SK-N-SH treated with all-trans-retinoic acid at 6 μM for 48 hours (cell line): ENCODE results near the gene EML4.

Source experiments
- ATAC-seq: fragments of 200-7000 bp; cut with Tn5 transposase; 3 replicates; pipeline ENCODE4 v1.9.1; 2020; ENCODE audit warnings: mild to moderate bottlenecking, moderate library complexity
- BACH2 ChIP-seq: fragments of 250-450 bp; sonication (Bioruptor Pico); IDR thresholded peaks from 2 replicates; pipeline ENCODE4 v1.9.0; 2021; ENCODE audit warnings: mild to moderate bottlenecking, borderline replicate concordance
- CSDC2 ChIP-seq: fragments of 250-450 bp; sonication (Bioruptor Pico); IDR thresholded peaks from 2 replicates; pipeline ENCODE4 v1.5.0; 2020; ENCODE audit warnings: mild to moderate bottlenecking, moderate library complexity
- ESRRG ChIP-seq: fragments of 250-450 bp; sonication (Bioruptor Pico); IDR thresholded peaks from 2 replicates; pipeline ENCODE4 v1.6.1; 2021; ENCODE audit warnings: mild to moderate bottlenecking
- GLIS3 ChIP-seq: fragments of 250-450 bp; sonication (Bioruptor Pico); IDR thresholded peaks from 2 replicates; pipeline ENCODE4 v1.5.0; 2020; ENCODE audit warnings: mild to moderate bottlenecking, moderate library complexity
- ISL1 ChIP-seq: fragments of 250-450 bp; sonication (Bioruptor Pico); IDR thresholded peaks from 2 replicates; pipeline ENCODE4 v2.1.2; 2022; ENCODE audit warnings: mild to moderate bottlenecking, moderate library complexity
- OSR1 ChIP-seq: fragments of 250-450 bp; sonication (Bioruptor Pico); IDR thresholded peaks from 2 replicates; pipeline ENCODE4 v1.8.0; 2022; ENCODE audit warnings: moderate library complexity, mild to moderate bottlenecking, inconsistent platforms
- PATZ1 ChIP-seq: fragments of 250-450 bp; sonication (Bioruptor Pico); IDR thresholded peaks from 2 replicates; pipeline ENCODE4 v1.8.0; 2020; ENCODE audit warnings: mild to moderate bottlenecking, moderate library complexity, borderline replicate concordance
- POU6F1 ChIP-seq: fragments of 250-450 bp; sonication (Bioruptor Pico); IDR thresholded peaks from 2 replicates; pipeline ENCODE4 v1.8.0; 2021; ENCODE audit warnings: low read depth, mild to moderate bottlenecking, moderate library complexity, borderline replicate concordance
- PPARA ChIP-seq: fragments of 250-450 bp; sonication (Bioruptor Pico); IDR thresholded peaks from 2 replicates; pipeline ENCODE4 v1.5.0; 2020; ENCODE audit warnings: mild to moderate bottlenecking, borderline replicate concordance
- SNAI2 ChIP-seq: fragments of 250-450 bp; sonication (Bioruptor Pico); IDR thresholded peaks from 2 replicates; pipeline ENCODE4 v1.5.0; 2020; ENCODE audit warnings: mild to moderate bottlenecking, moderate library complexity
- TCF4 ChIP-seq: fragments of 250-450 bp; sonication (Bioruptor Pico); IDR thresholded peaks from 2 replicates; pipeline ENCODE4 v1.8.0; 2021; ENCODE audit warnings: mild to moderate bottlenecking, moderate library complexity, borderline replicate concordance
- TOX ChIP-seq: fragments of 250-450 bp; sonication (Bioruptor Pico); IDR thresholded peaks from 2 replicates; pipeline ENCODE4 v1.8.0; 2021; ENCODE audit warnings: mild to moderate bottlenecking, moderate library complexity, borderline replicate concordance
- TSHZ2 ChIP-seq: fragments of 250-450 bp; sonication (Bioruptor Pico); IDR thresholded peaks from 2 replicates; pipeline ENCODE4 v1.5.0; 2020; ENCODE audit warnings: mild to moderate bottlenecking, moderate library complexity
- ZC3H10 ChIP-seq: fragments of 250-450 bp; sonication (Bioruptor Pico); IDR thresholded peaks from 2 replicates; pipeline ENCODE4 v1.5.1; 2021; ENCODE audit warnings: mild to moderate bottlenecking, moderate library complexity
- ZFP30 ChIP-seq: fragments of 450-650 bp; formaldehyde crosslinking; IDR thresholded peaks from 2 replicates; pipeline ENCODE4 v1.5.0; 2022; ENCODE audit warnings: mild to moderate bottlenecking, moderate library complexity
- ZNF565 ChIP-seq: fragments of 450-650 bp; formaldehyde crosslinking; conservative IDR thresholded peaks from 2 replicates; pipeline ENCODE4 v1.5.0; 2020; ENCODE audit warnings: low read depth, mild to moderate bottlenecking, moderate library complexity
- ZNF70 ChIP-seq: fragments of 450-650 bp; formaldehyde crosslinking; IDR thresholded peaks from 2 replicates; pipeline ENCODE4 v1.5.0; 2020; ENCODE audit warnings: mild to moderate bottlenecking, moderate library complexity
- ZNF8 ChIP-seq: fragments of 450-650 bp; formaldehyde crosslinking; IDR thresholded peaks from 2 replicates; pipeline ENCODE4 v1.5.0; 2020; ENCODE audit warnings: mild to moderate bottlenecking, moderate library complexity

The EML4 gene

GRCh38 chr2:42185220-42185921 lies 16.2 kb downstream of the EML4 start:
- peak; percentile 41; the same call in 2 of the 3 replicates for ATAC-seq
- no peak for TF ChIP-seq PATZ1 (CRISPR knock-in tag)
- no peak for TF ChIP-seq ESRRG (CRISPR knock-in tag)
- TF ChIP-seq CSDC2 (CRISPR knock-in tag) = no peak
- no peak for TF ChIP-seq ZNF70
- TF ChIP-seq SNAI2 = no peak
- TF ChIP-seq OSR1 (CRISPR knock-in tag) = no peak
- TF ChIP-seq ZNF565 (CRISPR knock-in tag) = no peak
- no peak for TF ChIP-seq ZFP30 (CRISPR knock-in tag)
- TF ChIP-seq ZC3H10 (CRISPR knock-in tag) = no peak
- no peak for TF ChIP-seq TCF4 (CRISPR knock-in tag)
- no peak for TF ChIP-seq TSHZ2 (CRISPR knock-in tag)
- no peak for TF ChIP-seq GLIS3 (CRISPR knock-in tag)
- TF ChIP-seq TOX = no peak
- no peak for TF ChIP-seq PPARA

- ATAC-seq = no peak
- TF ChIP-seq ZNF8 (CRISPR knock-in tag) = no peak
- no peak for TF ChIP-seq ZC3H10 (CRISPR knock-in tag)
- no peak for TF ChIP-seq GLIS3 (CRISPR knock-in tag)
- 0 out of 2 replicates have a peak, but pooled peaks have one; percentile 11 for TF ChIP-seq ISL1 (CRISPR knock-in tag)
- TF ChIP-seq SNAI2 = no peak
- no peak for TF ChIP-seq ESRRG (CRISPR knock-in tag)
- TF ChIP-seq OSR1 (CRISPR knock-in tag) = no peak
- TF ChIP-seq PATZ1 (CRISPR knock-in tag) = no peak
Measured at GRCh38 chr2:42186366-42186765, 17.2 kb downstream of the EML4 start.

GRCh38 chr2:42186945-42187632 lies 17.9 kb downstream of the EML4 start:
- TF ChIP-seq SNAI2 = no peak
- TF ChIP-seq, all 23 proteins: peak for 0
- ATAC-seq = no peak

GRCh38 chr2:42187886-42188285 lies 18.7 kb downstream of the EML4 start:
- no peak for TF ChIP-seq POU6F1 (CRISPR knock-in tag)
- no peak for TF ChIP-seq ZC3H10 (CRISPR knock-in tag)
- no peak for TF ChIP-seq SNAI2
- TF ChIP-seq PATZ1 (CRISPR knock-in tag) = no peak
- no peak for TF ChIP-seq ZFP30 (CRISPR knock-in tag)
- TF ChIP-seq ZNF565 (CRISPR knock-in tag) = no peak
- no peak for TF ChIP-seq GLIS3 (CRISPR knock-in tag)
- TF ChIP-seq ZNF8 (CRISPR knock-in tag) = no peak
- no peak for TF ChIP-seq BACH2 (CRISPR knock-in tag)
- no peak for TF ChIP-seq TOX
- ATAC-seq = no peak
